Liver (tissue), 9 donors: ENCODE results near the gene MYL4. TPM values are rescaled to one million over a fixed set of nuclear protein-coding genes. Genes with fewer than 3 reads are reported as not detected.
A peak's percentile ranks its signal among the peaks of the same experiment; 100 is the strongest.

ENCODE experiments used
- DNase-seq: peaks from one replicate; pipeline ENCODE4 v3.0.0-alpha.2; 2017; ENCODE audit warnings: low spot score
- H3K27ac ChIP-seq, 2 donors: one replicate each; pipeline ENCODE4 v1.7.0; 2013; ENCODE audit warnings: inconsistent platforms in 2 of 2, low read length in 2 of 2, control low read depth in 1 of 2, low read depth in 1 of 2, mild to moderate bottlenecking in 1 of 2
- H3K27me3 ChIP-seq, 4 donors: one replicate each; pipeline versions ENCODE4 v1.6.1 to v1.7.0; 2013; ENCODE audit warnings: low read length in 3 of 4, inconsistent platforms in 1 of 4, mild to moderate bottlenecking in 1 of 4, moderate library complexity in 1 of 4; ENCODE audit not compliant: control insufficient read depth in 4 of 4, insufficient read depth in 4 of 4
- H3K36me3 ChIP-seq, 4 donors: one replicate each; pipeline versions ENCODE4 v1.6.1 to v1.7.0; 2013; ENCODE audit warnings: low read length in 3 of 4, mild to moderate bottlenecking in 3 of 4, low read depth in 1 of 4, moderate library complexity in 1 of 4; ENCODE audit not compliant: control insufficient read depth in 4 of 4, insufficient read depth in 3 of 4
- H3K4me1 ChIP-seq, 4 donors: one replicate each; pipeline versions ENCODE4 v1.6.1 to v1.7.0; 2013; ENCODE audit warnings: low read length in 3 of 4, mild to moderate bottlenecking in 3 of 4, moderate library complexity in 1 of 4; ENCODE audit not compliant: control insufficient read depth in 4 of 4, insufficient read depth in 4 of 4
- H3K4me3 ChIP-seq, 3 donors: one replicate each; pipeline versions ENCODE4 v1.6.1 to v1.7.0; 2013; ENCODE audit warnings: low read length in 3 of 3, control low read depth in 1 of 3, low read depth in 1 of 3, mild to moderate bottlenecking in 1 of 3
- H3K9ac ChIP-seq, 2 donors: one replicate each; pipeline ENCODE4 v1.7.0; 2013; ENCODE audit warnings: low read length in 2 of 2, mild to moderate bottlenecking in 2 of 2, moderate library complexity in 2 of 2, control low read depth in 1 of 2, low read depth in 1 of 2
- H3K9me3 ChIP-seq, 4 donors: one replicate each; pipeline versions ENCODE4 v1.6.1 to v1.7.0; 2013; ENCODE audit warnings: low read length in 3 of 4; ENCODE audit not compliant: control insufficient read depth in 4 of 4
- ATF3 ChIP-seq: IDR thresholded peaks from 2 replicates; pipeline ENCODE4 v1.6.1; 2016; ENCODE audit warnings: antibody characterized with exemption
- CTCF ChIP-seq: fragments of 150-350 bp; IDR thresholded peaks from 2 replicates; pipeline ENCODE4 v1.5.1; 2017; ENCODE audit warnings: improper control_type of control experiment, low read depth, low read length; ENCODE audit not compliant: missing input control
- EGR1 ChIP-seq, 2 donors: IDR thresholded peaks; 2 replicates each; pipeline ENCODE4 v1.6.1; 2016 to 2018; ENCODE audit warnings: antibody characterized with exemption in 2 of 2, low read depth in 2 of 2
- FOXA1 ChIP-seq: IDR thresholded peaks from 2 replicates; pipeline ENCODE4 v1.6.1; 2016; ENCODE audit warnings: antibody characterized with exemption
- FOXA2 ChIP-seq: IDR thresholded peaks from 2 replicates; pipeline ENCODE4 v1.6.1; 2016; ENCODE audit warnings: antibody characterized with exemption
- GABPA ChIP-seq, 2 donors: IDR thresholded peaks in 1 of 2; conservative IDR thresholded peaks in 1 of 2; 2 replicates each; pipeline ENCODE4 v1.6.1; 2016; ENCODE audit warnings: antibody characterized with exemption in 2 of 2, mild to moderate bottlenecking in 1 of 2, moderate library complexity in 1 of 2
- HNF4A ChIP-seq, 2 donors: conservative IDR thresholded peaks; 2 replicates each; pipeline ENCODE4 v1.6.1; 2016; ENCODE audit warnings: antibody characterized with exemption in 2 of 2, mild to moderate bottlenecking in 2 of 2
- HNF4G ChIP-seq: IDR thresholded peaks from 2 replicates; pipeline ENCODE4 v1.6.1; 2016; ENCODE audit warnings: antibody characterized with exemption
- JUND ChIP-seq, 2 donors: IDR thresholded peaks; 2 replicates each; pipeline ENCODE4 v1.6.1; 2016; ENCODE audit warnings: antibody characterized with exemption in 2 of 2
- NR2F2 ChIP-seq: IDR thresholded peaks from 2 replicates; pipeline ENCODE4 v1.6.1; 2016; ENCODE audit warnings: antibody characterized with exemption
- RAD21 ChIP-seq, 2 donors: IDR thresholded peaks; 2 replicates each; pipeline ENCODE4 v1.6.1; 2016; ENCODE audit warnings: antibody characterized with exemption in 2 of 2, mild to moderate bottlenecking in 2 of 2
- RXRA ChIP-seq, 2 donors: IDR thresholded peaks; 2 replicates each; pipeline ENCODE4 v1.6.1; 2017 to 2018; ENCODE audit warnings: antibody characterized with exemption in 2 of 2, mild to moderate bottlenecking in 1 of 2
- SP1 ChIP-seq: IDR thresholded peaks from 2 replicates; pipeline ENCODE4 v1.6.1; 2018; ENCODE audit warnings: antibody characterized with exemption, mild to moderate bottlenecking
- TAF1 ChIP-seq: conservative IDR thresholded peaks from 2 replicates; pipeline ENCODE4 v1.6.1; 2016; ENCODE audit warnings: antibody characterized with exemption, mild to moderate bottlenecking
- YY1 ChIP-seq: IDR thresholded peaks from 2 replicates; pipeline ENCODE4 v1.6.1; 2016; ENCODE audit warnings: antibody characterized with exemption, mild to moderate bottlenecking
- ZBTB33 ChIP-seq: IDR thresholded peaks from 2 replicates; pipeline ENCODE4 v1.6.1; 2016; ENCODE audit warnings: antibody characterized with exemption
- WGBS: extraction: QIAGEN DNeasy Blood & Tissue Kit; methylation state at CpG from one replicate; pipeline ENCODE4 v1.1.7; 2013; 5-methylcytosine and 5-hydroxymethylcytosine counted together
- polyA plus RNA-seq, 2 donors: library from polyadenylated mRNA; stranded (reverse) in 1 of 2; unstranded in 1 of 2; fragments of 200-250 nt in 1 of 2; fragments of >200 nt in 1 of 2; fragmentation: Nextera tagmentation in 1 of 2; extraction: Ambion mirVana in 1 of 2; gene quantifications; one replicate each; pipeline versions ENCODE4 v1.2.1 to v1.2.3, GENCODE V29; 2013 to 2015
- total RNA-seq, 2 donors: library from RNA; depleted of rRNA; stranded (reverse); fragments of >200 nt; gene quantifications; one replicate each; pipeline ENCODE4 v1.2.3, GENCODE V29; 2014
- TF ChIP-seq, protein P1 (sequence below): IDR thresholded peaks from 2 replicates; pipeline ENCODE4 v1.6.1; 2016; ENCODE audit warnings: antibody characterized with exemption, mild to moderate bottlenecking
- TF ChIP-seq, protein P2 (sequence below): IDR thresholded peaks from 2 replicates; pipeline ENCODE4 v1.6.1; 2016; ENCODE audit warnings: antibody characterized with exemption
- donor health status: healthy.
- donor health status: healthy.
- donor health status: healthy.
- donor health status: healthy.
- donor health status: healthy.

Gene MYL4
- total and polyA plus RNA-seq, 4 donors = 0.19 to 215 (median 0.22) TPM; not detected in 1

DNA sequence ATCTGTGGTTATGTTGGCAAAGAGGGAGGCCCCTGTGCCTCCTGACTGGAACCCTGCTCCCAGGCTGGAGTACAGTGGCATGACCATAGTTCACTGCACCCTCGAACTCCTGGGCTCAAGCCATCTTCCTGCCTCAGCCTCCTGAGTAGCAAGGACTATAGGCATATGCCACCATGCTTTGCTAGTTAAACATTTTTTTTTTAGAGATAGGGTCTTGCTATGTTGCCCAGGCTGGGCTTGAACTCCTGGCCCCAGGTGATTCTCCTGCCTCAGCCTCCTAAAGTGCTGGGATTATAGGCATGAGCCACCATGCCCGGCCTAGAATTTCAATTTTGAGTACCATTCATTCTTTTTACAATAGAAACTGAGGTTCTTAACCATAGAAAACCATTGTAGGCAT is 23.3 kb downstream of the MYL4 start:
- peak; percentile 9 to 12 for TF ChIP-seq HNF4A (conservative IDR thresholded peaks at IDR 0.05)
- TF ChIP-seq HNF4G = no peak
- Histone ChIP-seq H3K9me3 (no peaks in the 10 kb centered on the region), H3K4me3 (no peak overlapping the region), H3K4me1 (peaks cover 0 to 19% (median 11%) of the 10 kb centered on the region in 4 donors), H3K27me3 (no peaks in the 10 kb centered on the region), H3K9ac (no peak overlapping the region), H3K27ac (no peak overlapping the region), H3K36me3 (no peaks in the 10 kb centered on the region)
- WGBS = 72% methylated on average over 2 of the region's 2 CpGs
- DNase-seq = no peak

DNA sequence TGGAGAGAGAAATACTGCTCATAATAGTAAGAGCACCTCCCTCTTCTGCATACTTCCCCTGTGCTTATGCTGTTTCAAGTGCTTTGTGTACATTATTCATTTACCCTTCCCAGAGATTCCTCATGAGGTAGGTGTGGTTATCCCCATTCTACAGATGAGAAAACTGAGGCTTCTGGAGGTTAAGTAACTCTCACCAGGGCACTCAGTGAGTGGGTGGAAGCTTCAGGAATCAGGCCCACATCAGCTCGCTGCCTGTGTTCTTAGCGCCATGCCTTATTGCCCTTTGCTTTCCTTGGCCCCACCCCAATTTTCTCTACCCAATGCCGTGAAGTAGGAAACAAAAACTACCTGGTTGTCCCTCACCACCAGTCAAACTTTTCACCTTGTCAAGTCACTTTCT is 26.4 kb downstream of the MYL4 start:
- WGBS = 82% methylated on average over 3 of the region's 3 CpGs
- Histone ChIP-seq H3K4me3 (no peak overlapping the region), H3K9ac (no peak overlapping the region), H3K27ac (no peak overlapping the region), H3K36me3 (no peaks in the 10 kb centered on the region), H3K4me1 (peaks cover 0 to 9% (median 6%) of the 10 kb centered on the region in 4 donors), H3K9me3 (no peaks in the 10 kb centered on the region), H3K27me3 (no peaks in the 10 kb centered on the region)
- no peak for DNase-seq
- TF ChIP-seq JUND (IDR thresholded peaks at IDR 0.05) = no peak
- TF ChIP-seq HNF4A (conservative IDR thresholded peaks at IDR 0.05) = peak in 1 of 2 donors; percentile 32

- Histone ChIP-seq H3K9me3 (no peaks in the 10 kb centered on the region), H3K27me3 (no peaks in the 10 kb centered on the region), H3K27ac (no peak overlapping the region), H3K36me3 (no peaks in the 10 kb centered on the region), H3K4me1 (peaks cover 0 to 7% (median 5%) of the 10 kb centered on the region in 4 donors), H3K9ac (no peak overlapping the region), H3K4me3 (no peak overlapping the region)
- DNase-seq = no peak
- no peak for TF ChIP-seq SP1
- no peak for TF ChIP-seq HNF4A (conservative IDR thresholded peaks at IDR 0.05)
- TF ChIP-seq CTCF = no peak
- TF ChIP-seq ATF3 = no peak
- TF ChIP-seq, protein P1, sequence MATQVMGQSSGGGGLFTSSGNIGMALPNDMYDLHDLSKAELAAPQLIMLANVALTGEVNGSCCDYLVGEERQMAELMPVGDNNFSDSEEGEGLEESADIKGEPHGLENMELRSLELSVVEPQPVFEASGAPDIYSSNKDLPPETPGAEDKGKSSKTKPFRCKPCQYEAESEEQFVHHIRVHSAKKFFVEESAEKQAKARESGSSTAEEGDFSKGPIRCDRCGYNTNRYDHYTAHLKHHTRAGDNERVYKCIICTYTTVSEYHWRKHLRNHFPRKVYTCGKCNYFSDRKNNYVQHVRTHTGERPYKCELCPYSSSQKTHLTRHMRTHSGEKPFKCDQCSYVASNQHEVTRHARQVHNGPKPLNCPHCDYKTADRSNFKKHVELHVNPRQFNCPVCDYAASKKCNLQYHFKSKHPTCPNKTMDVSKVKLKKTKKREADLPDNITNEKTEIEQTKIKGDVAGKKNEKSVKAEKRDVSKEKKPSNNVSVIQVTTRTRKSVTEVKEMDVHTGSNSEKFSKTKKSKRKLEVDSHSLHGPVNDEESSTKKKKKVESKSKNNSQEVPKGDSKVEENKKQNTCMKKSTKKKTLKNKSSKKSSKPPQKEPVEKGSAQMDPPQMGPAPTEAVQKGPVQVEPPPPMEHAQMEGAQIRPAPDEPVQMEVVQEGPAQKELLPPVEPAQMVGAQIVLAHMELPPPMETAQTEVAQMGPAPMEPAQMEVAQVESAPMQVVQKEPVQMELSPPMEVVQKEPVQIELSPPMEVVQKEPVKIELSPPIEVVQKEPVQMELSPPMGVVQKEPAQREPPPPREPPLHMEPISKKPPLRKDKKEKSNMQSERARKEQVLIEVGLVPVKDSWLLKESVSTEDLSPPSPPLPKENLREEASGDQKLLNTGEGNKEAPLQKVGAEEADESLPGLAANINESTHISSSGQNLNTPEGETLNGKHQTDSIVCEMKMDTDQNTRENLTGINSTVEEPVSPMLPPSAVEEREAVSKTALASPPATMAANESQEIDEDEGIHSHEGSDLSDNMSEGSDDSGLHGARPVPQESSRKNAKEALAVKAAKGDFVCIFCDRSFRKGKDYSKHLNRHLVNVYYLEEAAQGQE = no peak
- TF ChIP-seq JUND (IDR thresholded peaks at IDR 0.05) = no peak
- TF ChIP-seq FOXA1 = no peak
- no peak for TF ChIP-seq RAD21 (IDR thresholded peaks at IDR 0.05)
- TF ChIP-seq EGR1 (IDR thresholded peaks at IDR 0.05; ENCODE audit: low read depth in 2 of 2) = no peak
- TF ChIP-seq, protein P2, sequence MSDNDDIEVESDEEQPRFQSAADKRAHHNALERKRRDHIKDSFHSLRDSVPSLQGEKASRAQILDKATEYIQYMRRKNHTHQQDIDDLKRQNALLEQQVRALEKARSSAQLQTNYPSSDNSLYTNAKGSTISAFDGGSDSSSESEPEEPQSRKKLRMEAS = no peak
- TF ChIP-seq YY1 = no peak
- no peak for TF ChIP-seq GABPA (IDR thresholded peaks at IDR 0.05 in 1 of 2, conservative IDR thresholded peaks at IDR 0.05 in 1 of 2)
- TF ChIP-seq FOXA2 = no peak
- no peak for TF ChIP-seq ZBTB33
- TF ChIP-seq RXRA (IDR thresholded peaks at IDR 0.05) = no peak
- TF ChIP-seq HNF4G = no peak
- no peak for TF ChIP-seq TAF1
- no peak for TF ChIP-seq NR2F2
- 97% methylated on average over 2 of the region's 2 CpGs for WGBS
These were observed 26.8 kb downstream of the MYL4 start for GRCh38 chr17:47235923-47236322.
